Transverse colon (tissue), 4 donors: Measurements from ENCODE around the gene TAX1BP1.

Experiments
- EP300 ChIP-seq: sonication (generic); formaldehyde crosslinking; IDR thresholded peaks from one replicate; pipeline ENCODE4 v1.6.1; 2017; ENCODE audit warnings: antibody characterized with exemption, low read depth
- POLR2A ChIP-seq: fragments of 450-650 bp; IDR thresholded peaks from one replicate; pipeline ENCODE4 v1.6.1; 2016; ENCODE audit warnings: antibody characterized with exemption, mild to moderate bottlenecking, moderate library complexity
- POLR2AphosphoS5 ChIP-seq, 3 donors: sonication (generic); formaldehyde crosslinking; IDR thresholded peaks; one replicate each; pipeline ENCODE4 v1.6.1; 2016; ENCODE audit warnings: antibody characterized with exemption in 3 of 3
- TF ChIP-seq, protein P1 (sequence below), 5 experiments: fragments of 200-600 bp in 3 of 5; fragments of 450-650 bp in 2 of 5; sonication (generic) in 3 of 5; IDR thresholded peaks; 1 replicate in 2 of 5; 2 replicates in 3 of 5; pipeline ENCODE4 v1.5.1; 2016 to 2017; ENCODE audit warnings: antibody characterized with exemption in 5 of 5, inconsistent platforms in 3 of 5, mild to moderate bottlenecking in 2 of 5, moderate library complexity in 1 of 5

DNA sequence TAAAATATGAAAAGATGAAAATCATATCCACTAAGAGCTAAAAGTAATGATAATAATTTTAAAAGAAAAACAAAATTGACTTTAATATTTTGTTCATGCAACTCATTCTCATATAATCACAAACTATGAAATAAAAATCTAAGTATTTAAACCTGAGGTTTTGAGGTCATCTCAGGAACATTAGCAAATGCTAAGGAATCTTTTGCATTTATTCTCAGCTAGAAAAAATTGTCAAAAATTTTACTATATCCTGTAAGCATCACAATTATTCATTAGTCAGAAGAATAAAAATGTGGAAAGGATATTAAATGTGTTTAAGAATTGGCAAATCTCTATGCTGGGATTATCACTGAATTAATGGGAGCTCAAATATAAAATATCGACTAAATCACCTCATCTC lies 36.8 kb upstream of the TAX1BP1 start:
- TF ChIP-seq, protein P1, sequence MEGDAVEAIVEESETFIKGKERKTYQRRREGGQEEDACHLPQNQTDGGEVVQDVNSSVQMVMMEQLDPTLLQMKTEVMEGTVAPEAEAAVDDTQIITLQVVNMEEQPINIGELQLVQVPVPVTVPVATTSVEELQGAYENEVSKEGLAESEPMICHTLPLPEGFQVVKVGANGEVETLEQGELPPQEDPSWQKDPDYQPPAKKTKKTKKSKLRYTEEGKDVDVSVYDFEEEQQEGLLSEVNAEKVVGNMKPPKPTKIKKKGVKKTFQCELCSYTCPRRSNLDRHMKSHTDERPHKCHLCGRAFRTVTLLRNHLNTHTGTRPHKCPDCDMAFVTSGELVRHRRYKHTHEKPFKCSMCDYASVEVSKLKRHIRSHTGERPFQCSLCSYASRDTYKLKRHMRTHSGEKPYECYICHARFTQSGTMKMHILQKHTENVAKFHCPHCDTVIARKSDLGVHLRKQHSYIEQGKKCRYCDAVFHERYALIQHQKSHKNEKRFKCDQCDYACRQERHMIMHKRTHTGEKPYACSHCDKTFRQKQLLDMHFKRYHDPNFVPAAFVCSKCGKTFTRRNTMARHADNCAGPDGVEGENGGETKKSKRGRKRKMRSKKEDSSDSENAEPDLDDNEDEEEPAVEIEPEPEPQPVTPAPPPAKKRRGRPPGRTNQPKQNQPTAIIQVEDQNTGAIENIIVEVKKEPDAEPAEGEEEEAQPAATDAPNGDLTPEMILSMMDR (IDR thresholded peaks at IDR 0.05), result no peak
- TF ChIP-seq POLR2A (no peak), EP300 (no peak), POLR2AphosphoS5 (IDR thresholded peaks at IDR 0.05) (no peak)
